MG63 (cell line): ENCODE results near the gene ELMOD3. TPM values are rescaled to one million over a fixed set of nuclear protein-coding genes. Genes with fewer than 3 reads are reported as not detected.
"Not testable (repeated sequence)": the region's sequence is repeated elsewhere in the genome, so short reads cannot be mapped to it uniquely, and the experiment has no call there.

Experiments
- DNase-seq: peaks from one replicate; pipeline ENCODE4 v3.0.0-alpha.2; 2020
- H3K27me3 ChIP-seq: fragments of 250-450 bp; sonication (Bioruptor Pico); 2 replicates; pipeline ENCODE4 v1.5.1; 2020; ENCODE audit warnings: mild to moderate bottlenecking, moderate library complexity
- H3K36me3 ChIP-seq: fragments of 250-450 bp; sonication (Bioruptor Pico); 2 replicates; pipeline ENCODE4 v1.5.1; 2020; ENCODE audit warnings: mild to moderate bottlenecking, moderate library complexity
- H3K4me3 ChIP-seq: fragments of 250-450 bp; sonication (Bioruptor Pico); 2 replicates; pipeline ENCODE4 v1.5.1; 2020; ENCODE audit warnings: mild to moderate bottlenecking, moderate library complexity
- H3K9me3 ChIP-seq: fragments of 250-450 bp; sonication (Bioruptor Pico); 2 replicates; pipeline ENCODE4 v1.5.1; 2020; ENCODE audit warnings: mild to moderate bottlenecking, moderate library complexity
- total RNA-seq: library from RNA; depleted of rRNA; stranded (reverse); fragments of >200 nt; shearing (Covaris generic); gene quantifications from 2 replicates; pipeline ENCODE4 v1.2.3, GENCODE V29; 2014; ENCODE audit warnings: low replicate concordance; rRNA removed

ELMOD3 gene
- total RNA-seq, 1 experiment from 2014 or later, result 25.3 TPM

- H3K36me3 ChIP-seq, result no peaks in the 10 kb centered on the region
- H3K27me3 ChIP-seq, result no peaks in the 10 kb centered on the region
- H3K9me3 ChIP-seq, result no peaks in the 10 kb centered on the region
- DNase-seq, result no peak
- H3K4me3 ChIP-seq, result no peak overlapping the region
These were observed 84.5 kb downstream of the ELMOD3 start for GRCh38 chr2:85439025-85439472.

- not testable (repeated sequence) for H3K27me3 ChIP-seq, H3K9me3 ChIP-seq, DNase-seq, H3K4me3 ChIP-seq, H3K36me3 ChIP-seq
These were observed 85.0 kb downstream of the ELMOD3 start for GRCh38 chr2:85439569-85439968.

- Histone ChIP-seq H3K9me3 (no peaks in the 10 kb centered on the region), H3K4me3 (no peak overlapping the region), H3K27me3 (no peaks in the 10 kb centered on the region), H3K36me3 (no peaks in the 10 kb centered on the region)
- no peak for DNase-seq
These were observed 85.4 kb downstream of the ELMOD3 start for GRCh38 chr2:85439986-85440385.

- Histone ChIP-seq H3K36me3 (no peaks in the 10 kb centered on the region), H3K4me3 (no peak overlapping the region), H3K9me3 (no peaks in the 10 kb centered on the region), H3K27me3 (no peaks in the 10 kb centered on the region)
- DNase-seq, result no peak
These were observed 86.2 kb downstream of the ELMOD3 start for GRCh38 chr2:85440729-85441128.

Other genes with a start within 250 kb of the ELMOD3 start
- 0.46 TPM in 1 of 2 replicates, not detected in the other for gene TCF7L1, start 221.4 kb upstream of the ELMOD3 start, total RNA-seq
- 32.5 and 36.5 TPM in 2 replicates for gene TGOLN2, start 26.8 kb upstream of the ELMOD3 start, total RNA-seq
- 28.3 and 40.1 TPM in 2 replicates for gene RETSAT, start 241 bp upstream of the ELMOD3 start, total RNA-seq
- 283 and 538 TPM in 2 replicates for gene CAPG, start 55.6 kb downstream of the ELMOD3 start, total RNA-seq
- 0.76 and 1.2 TPM in 2 replicates for gene SH2D6, start 63.9 kb downstream of the ELMOD3 start, total RNA-seq
- gene MAT2A, start 184.4 kb downstream of the ELMOD3 start, total RNA-seq, result 116 and 137 TPM in 2 replicates
- 28.9 and 45.6 TPM in 2 replicates for gene GGCX, start 206.7 kb downstream of the ELMOD3 start, total RNA-seq
- not detected in 2 replicates for gene VAMP8, start 222.8 kb downstream of the ELMOD3 start, total RNA-seq
- gene VAMP5, start 229.7 kb downstream of the ELMOD3 start, total RNA-seq, result 8.3 and 76.7 TPM in 2 replicates
- gene RNF181, start 241.0 kb downstream of the ELMOD3 start, total RNA-seq, result 167 and 209 TPM in 2 replicates
- gene TMEM150A, start 247.9 kb downstream of the ELMOD3 start, total RNA-seq, result 3.9 and 6.8 TPM in 2 replicates